Measurements from ENCODE around the gene TEX261. TPM values are rescaled to one million over a fixed set of nuclear protein-coding genes. Genes with fewer than 3 reads are reported as not detected.

Gene TEX261
- total RNA-seq, 1 donor from 2014 or later = 54.1 TPM

- TF ChIP-seq CTCF (IDR thresholded peaks at IDR 0.05) = no peak
- intact Hi-C loops (cut with micrococcal nuclease) = loop anchor here (2.0 kb wide), 2 partner anchors 86 to 294 kb away; no protein-coding TSS in a partner anchor
- CTCF ChIA-PET = interaction anchor here (0.5 to 4.2 kb wide), 12 partner anchors 16 to 655 kb away, joined by 3 to 62 read pairs (median 5); partner anchors contain the start of genes FIGLA and SNRPG
- DNase-seq (no peak), ATAC-seq (ENCODE audit: low read depth) (no peak)
- H3K27ac Mint-ChIP-seq = no peak overlapping the region
- H3K4me3 Mint-ChIP-seq = no peak overlapping the region
- H3K27me3 Mint-ChIP-seq = peaks cover 22% of the 10 kb centered on the region
- H3K4me1 Mint-ChIP-seq = peaks cover 12% of the 10 kb centered on the region
- POLR2A ChIA-PET = no interaction called here
- H3K9me3 Mint-ChIP-seq = no peaks in the 10 kb centered on the region
- H3K36me3 Mint-ChIP-seq (ENCODE audit: low read depth) = no peaks in the 10 kb centered on the region
Measured at GRCh38 chr2:70949086-70949485, 45.6 kb downstream of the TEX261 start.

GRCh38 chr2:70948337-70949003 is 46.2 kb downstream of the TEX261 start:
- intact Hi-C loops (cut with micrococcal nuclease) = loop anchor here (1.0 to 2.0 kb wide), 5 partner anchors 77 to 644 kb away; no protein-coding TSS in a partner anchor
- H3K9me3 Mint-ChIP-seq = no peaks in the 10 kb centered on the region
- ATAC-seq (ENCODE audit: low read depth) (peak; percentile 99), DNase-seq (peak; percentile 66)
- H3K4me1 Mint-ChIP-seq = peaks cover 12% of the 10 kb centered on the region
- H3K27me3 Mint-ChIP-seq = peaks cover 20% of the 10 kb centered on the region
- CTCF ChIA-PET = interaction anchor here (0.5 to 4.2 kb wide), 12 partner anchors 16 to 655 kb away, joined by 3 to 62 read pairs (median 6); partner anchors contain the start of genes FIGLA and SNRPG
- POLR2A ChIA-PET = interaction anchor here (0.6 kb wide), 1 partner anchor 44 kb away, joined by 3 read pairs; no protein-coding TSS in a partner anchor
- peak overlapping the region; percentile 77 for H3K4me3 Mint-ChIP-seq
- no peaks in the 10 kb centered on the region for H3K36me3 Mint-ChIP-seq (ENCODE audit: low read depth)
- H3K27ac Mint-ChIP-seq = peak overlapping the region; percentile 4
- peak; percentile 73 for TF ChIP-seq CTCF (IDR thresholded peaks at IDR 0.05)

DNA sequence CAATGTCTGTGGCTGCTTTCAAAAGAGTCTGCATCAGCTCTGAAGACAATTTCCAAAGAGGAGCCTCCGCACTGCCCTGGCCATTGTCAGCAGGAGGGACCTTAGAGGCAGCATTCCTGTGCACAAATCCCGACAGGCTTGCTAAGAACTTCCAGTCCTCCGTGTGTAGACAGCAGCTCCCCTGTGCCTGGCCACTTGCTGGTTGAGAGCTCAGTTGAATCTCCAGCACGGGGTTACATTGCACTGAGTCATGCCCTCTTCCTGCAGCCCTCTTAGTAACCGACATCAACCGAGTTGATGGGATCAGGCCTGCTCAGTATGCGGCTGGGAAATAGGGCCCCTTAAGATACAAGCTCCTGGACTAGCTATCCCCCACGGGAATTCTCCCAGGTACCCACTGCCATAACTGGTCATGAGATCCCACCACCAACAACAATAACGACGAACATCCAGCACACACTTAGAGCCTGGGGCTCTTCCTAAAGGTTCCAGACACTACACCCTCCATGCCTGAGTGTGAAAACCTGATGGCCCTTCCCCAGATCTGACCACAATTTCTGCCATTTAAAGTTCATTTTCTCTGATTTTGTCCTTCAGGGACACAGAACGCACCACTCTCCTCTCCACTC is 47.0 kb downstream of the TEX261 start:
- DNase-seq (no peak), ATAC-seq (ENCODE audit: low read depth) (no peak)
- ChIA-PET CTCF (interaction anchor here (0.9 to 4.2 kb wide), 11 partner anchors 17 to 654 kb away, joined by 3 to 62 read pairs (median 6); partner anchors contain the start of genes FIGLA and SNRPG), POLR2A (interaction anchor here (0.6 kb wide), 1 partner anchor 45 kb away, joined by 3 read pairs; no protein-coding TSS in a partner anchor)
- TF ChIP-seq CTCF (IDR thresholded peaks at IDR 0.05) = no peak
- no peaks in the 10 kb centered on the region for H3K36me3 Mint-ChIP-seq (ENCODE audit: low read depth)
- H3K27me3 Mint-ChIP-seq = peaks cover 20% of the 10 kb centered on the region
- peak overlapping the region; percentile 77 for H3K4me3 Mint-ChIP-seq
- no peak overlapping the region for H3K27ac Mint-ChIP-seq
- H3K9me3 Mint-ChIP-seq = no peaks in the 10 kb centered on the region
- peaks cover 12% of the 10 kb centered on the region for H3K4me1 Mint-ChIP-seq
- intact Hi-C loops (cut with micrococcal nuclease) = loop anchor here (1.0 to 2.0 kb wide), 5 partner anchors 76 to 643 kb away; no protein-coding TSS in a partner anchor

DNA sequence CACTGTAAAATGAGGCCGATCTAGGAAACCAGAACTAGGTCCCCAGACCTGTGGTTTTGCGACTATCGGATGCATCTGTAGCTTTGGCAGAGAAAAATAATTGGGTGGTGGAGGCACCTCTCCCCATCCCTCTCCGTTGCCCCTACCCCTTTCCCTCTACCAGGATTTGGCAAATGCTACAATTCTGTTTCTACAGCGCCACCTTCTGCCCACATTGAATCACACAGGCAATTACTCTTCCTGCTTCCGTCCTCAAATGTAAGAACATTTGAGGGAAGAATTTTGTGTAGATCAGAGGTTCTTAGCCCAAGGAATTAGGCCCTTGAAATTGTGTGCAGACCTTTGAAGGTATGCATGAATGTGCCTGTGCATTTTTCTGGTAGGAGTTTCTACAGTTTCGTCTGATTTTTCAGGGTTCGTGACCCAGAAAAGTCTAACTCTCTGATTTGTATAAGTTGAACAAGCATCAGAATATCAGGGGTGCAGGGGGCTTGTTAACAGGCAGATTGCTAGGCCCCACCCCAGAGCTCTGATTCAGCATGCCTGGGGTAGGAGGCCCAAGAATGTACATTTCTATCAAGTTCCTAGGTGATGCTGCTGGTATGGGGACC is 47.7 kb downstream of the TEX261 start:
- peak; percentile 25 for ATAC-seq (ENCODE audit: low read depth)
- Mint-ChIP-seq H3K27ac (no peak overlapping the region), H3K4me3 (no peak overlapping the region), H3K27me3 (peaks cover 20% of the 10 kb centered on the region), H3K4me1 (peaks cover 12% of the 10 kb centered on the region), H3K36me3 (ENCODE audit: low read depth) (no peaks in the 10 kb centered on the region), H3K9me3 (no peaks in the 10 kb centered on the region)
- no peak for TF ChIP-seq CTCF (IDR thresholded peaks at IDR 0.05)
- intact Hi-C loops (cut with micrococcal nuclease) = no loop called here
- DNase-seq = no peak
- ChIA-PET CTCF (interaction anchor here (1.0 to 4.2 kb wide), 6 partner anchors 10 to 643 kb away, joined by 3 to 62 read pairs (median 10); partner anchors contain the start of gene FIGLA), POLR2A (no interaction called here)

Measured in activated B cell treated with CpG ODN at 0.5 μM for 24 hours (primary cell).